Nephron (organoid): Measurements from ENCODE around the gene FEN1.

Experiments
- H3K27ac Mint-ChIP-seq, 3 experiments: 2 replicates each; pipeline ENCODE4 v1.8.0; 2020; ENCODE audit warnings: mixed read lengths in 3 of 3, mild to moderate bottlenecking in 2 of 3, moderate library complexity in 1 of 3
- H3K27me3 Mint-ChIP-seq: 2 replicates; pipeline ENCODE4 v1.8.0; 2021; ENCODE audit warnings: low read depth, mild to moderate bottlenecking, moderate library complexity, mixed read lengths
- H3K36me3 Mint-ChIP-seq: 2 replicates; pipeline ENCODE4 v1.8.0; 2020; ENCODE audit warnings: low read depth, mixed read lengths
- H3K4me1 Mint-ChIP-seq: 2 replicates; pipeline ENCODE4 v1.8.0; 2020; ENCODE audit warnings: mixed read lengths
- H3K4me3 Mint-ChIP-seq, 3 experiments: 2 replicates each; pipeline ENCODE4 v1.8.0; 2020; ENCODE audit warnings: mild to moderate bottlenecking in 3 of 3, mixed read lengths in 3 of 3, moderate library complexity in 2 of 3
- H3K9me3 Mint-ChIP-seq: 2 replicates; pipeline ENCODE4 v1.8.0; 2020; ENCODE audit warnings: mixed read lengths
- CTCF ChIP-seq, 3 experiments: fragments of 200-600 bp; sonication (generic); IDR thresholded peaks; one replicate each; pipeline ENCODE4 v1.5.0; 2021; ENCODE audit warnings: antibody characterized with exemption in 3 of 3; ENCODE audit not compliant: unreplicated experiment in 3 of 3

Gene FEN1

GRCh38 chr11:61766353-61766841 lies 26.3 kb upstream of the FEN1 start:
- Mint-ChIP-seq H3K4me1 (peaks cover 16% of the 10 kb centered on the region), H3K27ac (peak overlapping the region; percentile 75 to 92 (median 81)), H3K4me3 (peak overlapping the region in 1 of 3 experiments; percentile 55), H3K27me3 (peaks cover 7% of the 10 kb centered on the region), H3K9me3 (no peaks in the 10 kb centered on the region), H3K36me3 (no peaks in the 10 kb centered on the region)
- no peak for TF ChIP-seq CTCF (IDR thresholded peaks at IDR 0.05; ENCODE audit: unreplicated experiment in 3 of 3)

- Mint-ChIP-seq H3K4me1 (peaks cover 4% of the 10 kb centered on the region), H3K9me3 (no peaks in the 10 kb centered on the region), H3K4me3 (no peak overlapping the region), H3K27ac (peak overlapping the region; percentile 62 to 76 (median 71)), H3K27me3 (peaks cover 3% of the 10 kb centered on the region), H3K36me3 (no peaks in the 10 kb centered on the region)
- TF ChIP-seq CTCF (IDR thresholded peaks at IDR 0.05; ENCODE audit: unreplicated experiment in 3 of 3): no peak
Observed at GRCh38 chr11:61768376-61769076, 24.2 kb upstream of the FEN1 start.

- no peaks in the 10 kb centered on the region for H3K27me3 Mint-ChIP-seq
- H3K27ac Mint-ChIP-seq: no peak overlapping the region
- TF ChIP-seq CTCF (IDR thresholded peaks at IDR 0.05; ENCODE audit: unreplicated experiment in 3 of 3): peak in 1 of 3 experiments; percentile 26
- no peaks in the 10 kb centered on the region for H3K9me3 Mint-ChIP-seq
- no peaks in the 10 kb centered on the region for H3K36me3 Mint-ChIP-seq
- H3K4me1 Mint-ChIP-seq: peaks cover 4% of the 10 kb centered on the region
- H3K4me3 Mint-ChIP-seq: no peak overlapping the region
Observed at GRCh38 chr11:61769169-61769920, 23.4 kb upstream of the FEN1 start.

GRCh38 chr11:61769946-61770683 lies 22.6 kb upstream of the FEN1 start:
- H3K4me3 Mint-ChIP-seq: no peak overlapping the region
- H3K27me3 Mint-ChIP-seq: no peaks in the 10 kb centered on the region
- no peaks in the 10 kb centered on the region for H3K36me3 Mint-ChIP-seq
- H3K9me3 Mint-ChIP-seq: no peaks in the 10 kb centered on the region
- H3K4me1 Mint-ChIP-seq: peaks cover 4% of the 10 kb centered on the region
- TF ChIP-seq CTCF (IDR thresholded peaks at IDR 0.05; ENCODE audit: unreplicated experiment in 3 of 3): no peak
- H3K27ac Mint-ChIP-seq: peak overlapping the region in 1 of 3 experiments; percentile 44

- H3K27ac Mint-ChIP-seq: peak overlapping the region in 2 of 3 experiments; percentile 44 to 50
- peaks cover 4% of the 10 kb centered on the region for H3K4me1 Mint-ChIP-seq
- no peak overlapping the region for H3K4me3 Mint-ChIP-seq
- H3K27me3 Mint-ChIP-seq: no peaks in the 10 kb centered on the region
- H3K9me3 Mint-ChIP-seq: no peaks in the 10 kb centered on the region
- H3K36me3 Mint-ChIP-seq: no peaks in the 10 kb centered on the region
- no peak for TF ChIP-seq CTCF (IDR thresholded peaks at IDR 0.05; ENCODE audit: unreplicated experiment in 3 of 3)
Observed at GRCh38 chr11:61771195-61771894, 21.4 kb upstream of the FEN1 start.
